Activated T-cell treated with anti-CD3 and anti-CD28 coated beads, Interleukin-2, amount 50 U/mL, for 48 hours (primary cell): ENCODE measurements around the gene DCST1.
A peak's percentile ranks its signal among the peaks of the same experiment; 100 is the strongest.

Source experiments
- DNase-seq, 2 experiments: peaks; one replicate each; pipeline ENCODE4 v3.0.0-alpha.2; 2020

The DCST1 gene

GRCh38 chr1:155035936-155036335 lies 2.3 kb downstream of the DCST1 start:
- DNase-seq = no peak

GRCh38 chr1:155037043-155037442 lies 3.4 kb downstream of the DCST1 start:
- no peak for DNase-seq

- DNase-seq = no peak
These were observed 4.3 kb downstream of the DCST1 start for GRCh38 chr1:155037851-155038441.

- DNase-seq = no peak
These were observed 5.1 kb downstream of the DCST1 start for GRCh38 chr1:155038602-155039307.

GRCh38 chr1:155039308-155039669 lies 5.7 kb downstream of the DCST1 start:
- DNase-seq = no peak

GRCh38 chr1:155040358-155041093 lies 6.9 kb downstream of the DCST1 start:
- DNase-seq = no peak

GRCh38 chr1:155042789-155043188 lies 9.2 kb downstream of the DCST1 start:
- no peak for DNase-seq

GRCh38 chr1:155043301-155043702 lies 9.7 kb downstream of the DCST1 start:
- DNase-seq = no peak

- no peak for DNase-seq
These were observed 10.2 kb downstream of the DCST1 start for GRCh38 chr1:155043793-155044192.

GRCh38 chr1:155044365-155044764 lies 10.7 kb downstream of the DCST1 start:
- DNase-seq = no peak

- peak; percentile 53 to 72 for DNase-seq
These were observed 11.4 kb downstream of the DCST1 start for GRCh38 chr1:155044812-155045657.

- DNase-seq = no peak
These were observed 15.1 kb downstream of the DCST1 start for GRCh38 chr1:155048449-155049334.

GRCh38 chr1:155049651-155050559 lies 16.3 kb downstream of the DCST1 start:
- DNase-seq = no peak

- peak; percentile 86 to 91 for DNase-seq
These were observed 17.1 kb downstream of the DCST1 start, which contains the start of gene ADAM15 for GRCh38 chr1:155050560-155051341. Gene ADAM15 (plus strand): TSS chr1:155051316. CDS start chr1:155051387, 71 bp downstream.

GRCh38 chr1:155051342-155051776 lies 17.7 kb downstream of the DCST1 start:
- DNase-seq = no peak

- DNase-seq = peak; percentile 59 to 62
These were observed 18.3 kb downstream of the DCST1 start for GRCh38 chr1:155051777-155052398.

GRCh38 chr1:155052439-155053395 lies 19.1 kb downstream of the DCST1 start:
- DNase-seq = peak; percentile 58 to 59

GRCh38 chr1:155053531-155054105 lies 20.0 kb downstream of the DCST1 start:
- no peak for DNase-seq
